Measurements from ENCODE around the gene GPR146.

DNA sequence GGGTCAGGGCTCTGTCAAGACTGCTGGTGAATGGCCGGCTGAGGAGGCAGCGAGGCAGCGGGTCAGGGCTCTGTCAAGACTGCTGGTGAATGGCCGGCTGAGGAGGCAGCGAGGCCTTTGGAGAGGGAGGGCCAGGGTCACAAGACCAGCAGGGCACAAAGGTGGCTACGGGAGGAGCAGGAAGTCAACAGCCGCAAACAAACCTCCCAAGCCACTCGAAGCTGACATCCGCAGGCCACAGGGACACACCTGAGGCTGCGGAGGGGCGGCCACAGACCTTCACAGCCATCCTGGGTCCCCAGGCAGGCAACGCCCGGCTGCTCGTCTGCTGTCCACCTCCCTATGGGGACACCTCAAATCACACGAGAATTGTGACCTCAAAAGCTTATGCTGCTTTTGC lies 34.6 kb downstream of the GPR146 start:
- TF ChIP-seq, protein P1, sequence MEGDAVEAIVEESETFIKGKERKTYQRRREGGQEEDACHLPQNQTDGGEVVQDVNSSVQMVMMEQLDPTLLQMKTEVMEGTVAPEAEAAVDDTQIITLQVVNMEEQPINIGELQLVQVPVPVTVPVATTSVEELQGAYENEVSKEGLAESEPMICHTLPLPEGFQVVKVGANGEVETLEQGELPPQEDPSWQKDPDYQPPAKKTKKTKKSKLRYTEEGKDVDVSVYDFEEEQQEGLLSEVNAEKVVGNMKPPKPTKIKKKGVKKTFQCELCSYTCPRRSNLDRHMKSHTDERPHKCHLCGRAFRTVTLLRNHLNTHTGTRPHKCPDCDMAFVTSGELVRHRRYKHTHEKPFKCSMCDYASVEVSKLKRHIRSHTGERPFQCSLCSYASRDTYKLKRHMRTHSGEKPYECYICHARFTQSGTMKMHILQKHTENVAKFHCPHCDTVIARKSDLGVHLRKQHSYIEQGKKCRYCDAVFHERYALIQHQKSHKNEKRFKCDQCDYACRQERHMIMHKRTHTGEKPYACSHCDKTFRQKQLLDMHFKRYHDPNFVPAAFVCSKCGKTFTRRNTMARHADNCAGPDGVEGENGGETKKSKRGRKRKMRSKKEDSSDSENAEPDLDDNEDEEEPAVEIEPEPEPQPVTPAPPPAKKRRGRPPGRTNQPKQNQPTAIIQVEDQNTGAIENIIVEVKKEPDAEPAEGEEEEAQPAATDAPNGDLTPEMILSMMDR (IDR thresholded peaks at IDR 0.05; ENCODE audit: insufficient read depth, low read depth, low read length) = no peak
- TF ChIP-seq EZH2 (IDR thresholded peaks at IDR 0.05; ENCODE audit: insufficient read depth, low read length) = no peak

Data from astrocyte (in vitro differentiated cells and primary cell).